Hematopoietic multipotent progenitor cell treated with erythropoietin and hydrocortisone succinate and interleukin-3 and kit ligand, for 17 days (in vitro differentiated cells): ENCODE measurements around the gene TSPAN9.

ENCODE experiments used
- DNase-seq: peaks from one replicate; pipeline ENCODE4 v3.0.0-alpha.2; 2015; ENCODE audit warnings: low spot score

Gene TSPAN9

GRCh38 chr12:3164454-3165077 is 87.4 kb downstream of the TSPAN9 start:
- DNase-seq, result no peak

GRCh38 chr12:3165078-3165980 is 88.2 kb downstream of the TSPAN9 start:
- DNase-seq, result no peak

- DNase-seq, result no peak
Measured at GRCh38 chr12:3167636-3168035, 90.5 kb downstream of the TSPAN9 start.

DNA sequence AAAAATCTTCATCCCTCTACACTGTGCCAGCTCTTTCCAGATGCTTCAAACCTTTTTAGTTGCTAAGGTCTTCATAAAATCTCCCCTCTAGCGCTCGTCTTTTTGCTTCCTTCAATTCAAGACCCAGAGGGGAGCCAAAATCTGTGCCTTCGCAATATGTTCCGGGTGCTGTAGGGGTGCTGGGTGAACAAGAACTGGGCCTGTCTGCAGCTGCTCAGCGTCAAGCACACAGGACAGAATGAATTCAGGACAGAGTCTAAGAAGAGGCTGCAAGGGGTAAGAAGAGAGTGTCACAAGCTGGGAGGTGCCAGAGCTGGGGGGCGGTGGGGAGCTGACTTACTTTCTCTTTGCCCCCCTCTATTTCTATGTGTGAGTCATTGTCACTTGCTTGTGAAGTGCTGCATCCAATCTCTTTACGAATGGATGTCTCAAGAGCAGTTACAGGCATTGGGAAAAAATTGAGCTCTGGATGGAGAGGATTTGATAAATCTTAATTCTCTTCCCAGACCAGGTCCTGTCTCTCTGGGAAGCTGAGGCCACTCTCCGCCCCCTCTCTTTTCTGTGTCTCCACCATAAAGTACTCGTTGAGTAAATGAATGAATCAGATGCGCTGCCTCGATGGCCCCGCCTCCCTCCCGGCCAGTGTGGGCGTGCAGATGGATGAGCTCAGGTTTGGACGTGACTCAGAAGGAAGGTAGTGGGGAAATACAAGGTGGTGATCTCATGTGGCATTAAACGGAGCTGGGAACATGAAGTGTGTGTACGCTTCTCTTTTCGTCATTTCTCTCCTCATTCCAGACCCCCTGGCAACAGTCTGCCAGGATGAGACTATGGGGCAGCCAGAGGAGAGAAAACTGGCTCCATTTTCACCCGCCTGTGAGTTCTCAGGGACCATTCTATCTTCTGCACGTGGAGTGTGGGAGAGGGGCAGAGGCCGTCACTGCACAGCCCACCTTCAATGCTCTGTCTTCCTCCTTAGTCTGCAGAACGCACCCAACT is 91.3 kb downstream of the TSPAN9 start:
- no peak for DNase-seq

DNA sequence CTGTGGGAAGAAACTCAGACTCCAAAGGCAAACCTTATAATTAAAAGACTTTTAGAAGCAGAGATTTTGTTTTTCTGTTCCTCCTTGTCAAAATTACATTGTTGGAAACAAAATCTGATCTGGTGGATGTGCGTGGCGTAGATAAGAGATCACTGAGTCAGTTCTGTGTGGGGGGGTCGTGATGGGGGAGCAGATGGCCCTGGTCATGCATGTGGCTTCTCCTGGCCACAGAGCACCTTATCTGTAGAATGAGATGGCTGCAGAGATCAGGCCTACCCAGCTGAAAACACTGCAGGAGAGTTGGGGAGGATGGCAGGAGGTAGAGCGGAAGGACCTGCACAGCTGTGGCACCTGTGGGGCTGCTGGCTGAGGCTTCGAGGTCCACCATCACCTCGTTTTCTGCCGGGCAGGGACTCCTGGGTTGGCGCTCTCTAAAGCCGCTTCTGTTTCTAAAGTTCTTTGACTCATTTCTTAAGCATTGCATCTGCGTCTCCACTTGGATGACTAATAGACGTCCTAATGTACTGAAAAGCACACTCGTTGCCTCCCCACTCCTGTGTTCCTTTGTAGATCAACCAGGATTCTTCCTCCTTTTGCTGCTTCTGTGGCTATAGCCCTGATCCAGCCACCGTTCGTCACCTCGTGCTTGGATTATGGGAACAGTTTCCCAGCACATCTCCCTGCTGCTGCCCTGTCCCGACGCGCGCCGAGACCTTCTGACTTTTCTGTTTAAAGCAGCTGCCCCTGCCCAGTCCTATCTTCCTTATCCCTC is 93.4 kb downstream of the TSPAN9 start:
- DNase-seq, result no peak

DNA sequence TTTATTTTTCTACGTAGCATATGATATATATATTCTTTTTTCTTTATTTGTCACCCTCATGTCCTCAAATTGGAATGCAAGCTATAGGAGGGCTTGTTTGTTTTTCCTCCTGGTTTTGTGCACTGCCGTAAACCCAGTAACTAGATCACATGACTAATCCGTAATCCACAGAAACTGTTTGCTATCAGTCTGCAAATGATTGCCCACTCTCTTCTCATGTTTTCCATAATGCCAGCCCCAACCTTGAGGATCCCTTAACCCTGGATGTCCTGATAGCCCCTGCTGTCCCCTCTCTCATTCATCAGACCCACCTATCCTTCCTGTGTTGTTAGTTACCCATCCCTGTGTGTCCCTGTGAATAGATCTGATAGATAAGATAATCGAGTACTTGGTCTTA is 94.0 kb downstream of the TSPAN9 start:
- no peak for DNase-seq

- DNase-seq, result no peak
Measured at GRCh38 chr12:3172124-3173007, 95.2 kb downstream of the TSPAN9 start.

- DNase-seq, result no peak
Measured at GRCh38 chr12:3173008-3173553, 95.9 kb downstream of the TSPAN9 start.

DNA sequence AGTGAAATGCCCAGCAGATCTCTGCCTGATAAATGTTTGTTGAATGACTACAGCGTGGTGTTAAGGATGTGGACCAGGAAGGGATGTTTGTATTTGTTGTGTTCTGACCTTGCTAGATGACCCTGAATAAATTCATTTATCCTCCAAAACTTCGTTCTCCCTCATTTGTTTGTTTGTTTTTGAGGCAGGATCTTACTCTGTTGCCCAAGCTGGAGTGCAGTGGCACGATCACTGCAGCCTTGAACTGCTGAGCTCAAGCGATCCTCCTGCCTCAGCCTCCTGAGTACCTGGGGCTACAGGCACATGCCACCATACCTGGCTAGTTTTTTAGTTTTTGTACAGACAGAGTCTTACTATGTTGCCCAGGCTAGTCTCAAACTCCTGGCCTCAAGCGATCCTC is 96.7 kb downstream of the TSPAN9 start:
- no peak for DNase-seq

- no peak for DNase-seq
Measured at GRCh38 chr12:3175238-3175637, 98.1 kb downstream of the TSPAN9 start.

GRCh38 chr12:3176754-3177153 is 99.6 kb downstream of the TSPAN9 start:
- no peak for DNase-seq

DNA sequence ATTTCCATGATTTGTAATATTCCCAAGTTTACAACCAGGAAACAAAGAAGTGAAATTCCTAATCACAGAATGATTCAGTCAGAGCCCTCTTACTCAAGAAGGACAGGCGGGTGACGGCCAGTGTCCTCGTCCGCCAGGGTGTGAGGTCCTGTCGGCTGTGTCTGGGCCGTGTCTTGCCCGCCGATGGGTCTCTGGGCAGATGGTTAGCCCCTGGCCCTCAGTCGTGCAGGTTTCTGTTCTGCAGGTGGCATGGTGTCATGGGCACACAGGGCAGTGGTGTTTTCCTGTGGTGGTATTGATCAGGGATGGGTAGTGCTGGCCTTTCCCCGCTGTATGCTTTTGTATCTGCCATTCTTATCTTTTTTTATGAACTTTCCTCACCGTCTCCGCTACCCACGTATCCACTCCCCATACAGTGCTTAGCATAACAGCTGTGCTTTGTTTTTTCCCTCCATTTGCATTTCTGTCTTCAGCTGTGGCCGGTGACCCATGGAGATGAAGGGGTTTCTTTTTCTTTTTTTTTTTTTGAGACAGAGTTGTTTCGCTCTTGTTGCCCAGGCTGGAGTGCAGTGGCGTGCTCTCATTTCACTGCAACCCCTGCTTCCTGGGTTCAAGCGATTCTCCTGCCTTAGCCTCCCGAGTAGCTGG is 100.7 kb downstream of the TSPAN9 start:
- DNase-seq, result no peak

DNA sequence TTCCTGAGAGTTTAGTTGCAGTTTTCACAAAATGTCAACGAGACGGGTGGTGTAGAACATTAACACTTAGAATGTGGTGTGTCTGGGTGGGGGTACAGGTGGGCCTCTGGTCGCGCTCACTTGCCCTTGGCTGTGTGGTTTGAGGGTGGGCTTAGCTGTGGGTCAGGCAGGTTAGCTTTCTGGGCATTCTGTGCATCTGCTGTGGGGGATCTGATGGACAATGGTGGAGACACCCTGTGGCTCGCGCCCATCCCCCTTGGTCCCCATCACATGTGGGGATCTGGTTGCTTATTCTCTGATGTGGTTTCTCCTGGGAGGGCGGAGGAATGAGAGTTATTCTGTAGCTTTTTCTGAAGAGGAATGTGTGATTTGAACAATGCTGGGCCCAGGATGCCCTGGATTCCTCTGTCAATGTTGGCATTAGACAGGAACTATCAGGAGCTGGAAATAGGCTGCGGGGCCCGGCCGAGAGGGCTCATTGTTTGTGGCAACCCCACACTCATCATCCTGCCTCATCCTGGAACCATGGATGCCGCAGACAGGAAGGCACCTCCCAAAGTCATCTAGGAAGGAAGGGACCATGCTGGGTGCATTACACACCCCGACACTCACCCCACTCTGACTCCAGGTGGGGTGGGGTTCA is 101.6 kb downstream of the TSPAN9 start:
- no peak for DNase-seq

DNA sequence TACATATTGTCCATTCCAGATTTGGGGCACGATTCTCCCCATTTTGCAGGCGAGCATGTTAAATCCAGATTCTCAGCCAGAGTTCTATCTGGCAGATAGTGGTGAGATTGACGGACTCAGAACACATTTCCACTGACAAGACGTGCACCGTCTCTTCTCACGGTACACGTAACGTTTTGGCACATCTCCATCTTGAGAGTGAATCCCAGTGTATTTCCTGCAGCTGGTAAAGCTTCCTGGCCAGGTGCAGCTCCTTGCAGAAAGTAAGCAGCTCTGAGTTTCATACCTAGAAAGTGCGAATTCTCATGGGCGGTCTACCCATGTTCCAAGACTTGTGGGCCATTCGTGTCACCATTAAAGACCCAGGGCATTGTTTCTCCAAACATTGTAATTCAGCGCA is 102.6 kb downstream of the TSPAN9 start:
- DNase-seq, result no peak

DNA sequence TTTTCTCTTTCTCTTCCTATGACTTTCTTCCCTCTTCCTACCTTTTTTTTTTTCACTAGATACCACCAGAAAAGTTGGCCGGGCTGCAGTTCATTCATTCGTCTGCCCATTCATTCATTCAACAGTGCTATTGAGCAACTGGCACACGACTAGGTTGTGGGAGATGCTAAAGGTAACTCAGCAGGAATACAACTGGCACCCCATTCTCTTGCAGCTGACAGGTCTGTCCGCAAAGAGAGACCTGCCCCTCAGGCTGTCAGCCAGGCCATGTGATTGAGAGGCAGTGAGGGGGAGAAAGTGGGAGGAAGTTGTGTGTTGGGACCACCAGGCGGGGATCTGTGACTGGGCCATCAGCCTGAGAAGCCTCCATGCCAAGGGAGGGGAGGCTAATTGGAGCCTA is 105.2 kb downstream of the TSPAN9 start:
- DNase-seq, result no peak

GRCh38 chr12:3184485-3184884 is 107.3 kb downstream of the TSPAN9 start:
- DNase-seq, result no peak

- no peak for DNase-seq
Measured at GRCh38 chr12:3185260-3185870, 108.2 kb downstream of the TSPAN9 start.

DNA sequence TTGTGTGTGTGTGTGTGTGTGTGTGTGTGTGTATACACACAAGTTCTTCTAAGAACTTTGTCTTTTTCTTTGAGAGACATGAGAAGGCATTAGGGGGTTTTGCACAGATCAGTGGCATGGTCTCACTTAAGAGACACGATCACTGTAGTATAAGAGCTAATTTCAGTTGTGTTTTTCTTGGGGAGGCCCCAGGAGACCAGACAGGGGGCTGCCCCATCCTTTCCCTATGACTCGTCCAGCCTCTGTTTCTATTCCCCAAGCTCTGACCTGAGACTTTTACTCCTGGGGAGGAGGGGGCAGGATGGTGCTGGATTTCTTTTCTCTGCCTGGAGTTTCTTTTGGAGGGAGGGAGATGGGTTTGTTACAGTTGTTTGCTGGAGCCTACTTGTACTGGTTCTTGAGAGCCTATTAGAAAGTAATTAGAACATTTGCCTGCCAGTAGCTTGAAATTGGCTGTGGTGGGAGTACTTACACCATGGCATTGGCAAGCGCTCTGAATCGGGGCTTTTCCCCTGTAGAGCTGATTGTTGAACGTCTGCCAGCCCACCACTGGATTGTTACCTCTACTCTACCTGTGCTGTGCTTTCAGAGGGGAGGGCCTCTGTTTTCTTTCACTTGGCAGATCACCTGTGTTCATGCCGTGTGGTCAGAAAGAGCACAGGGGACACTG is 109.5 kb downstream of the TSPAN9 start:
- DNase-seq, result no peak
